GM12878 (cell line): ENCODE data around the gene UNK. TPM values are rescaled to one million over a fixed set of nuclear protein-coding genes. Genes with fewer than 3 reads are reported as not detected.

Source experiments
- ASH2L ChIP-seq: fragments of 300-600, 200-600 bp; sonication (generic); IDR thresholded peaks from 2 replicates; pipeline ENCODE4 v1.6.1; 2017; ENCODE audit warnings: low read depth, mild to moderate bottlenecking, borderline replicate concordance
- BCLAF1 ChIP-seq: fragments of 450-650 bp; IDR thresholded peaks from 2 replicates; pipeline ENCODE4 v1.6.1; 2017; ENCODE audit warnings: antibody characterized with exemption, mild to moderate bottlenecking, moderate library complexity
- CHD1 ChIP-seq: IDR thresholded peaks from 2 replicates; pipeline ENCODE4 v1.6.1; 2012; ENCODE audit warnings: low read depth, low read length, improper control_type of control experiment
- CHD2 ChIP-seq: IDR thresholded peaks from 2 replicates; pipeline ENCODE4 v1.6.1; 2011; ENCODE audit warnings: low read depth, low read length, improper control_type of control experiment, borderline replicate concordance
- E2F8 ChIP-seq: fragments of 450-650 bp; IDR thresholded peaks from 2 replicates; pipeline ENCODE4 v1.6.1; 2018; ENCODE audit warnings: mild to moderate bottlenecking, low read depth, moderate library complexity; ENCODE audit not compliant: partially characterized antibody
- HDAC2 ChIP-seq: fragments of 200-600 bp; sonication (generic); IDR thresholded peaks from 2 replicates; pipeline ENCODE4 v1.6.1; 2017
- KAT2A ChIP-seq: conservative IDR thresholded peaks from 2 replicates; pipeline ENCODE4 v1.6.1; 2011; ENCODE audit warnings: low read depth, low read length; ENCODE audit not compliant: control insufficient read depth
- KDM1A ChIP-seq: fragments of 200-600 bp; sonication (generic); IDR thresholded peaks from 2 replicates; pipeline ENCODE4 v1.6.1; 2016; ENCODE audit warnings: borderline replicate concordance
- NFIC ChIP-seq: IDR thresholded peaks from 2 replicates; pipeline ENCODE4 v1.6.1; 2012; ENCODE audit warnings: low read depth, mild to moderate bottlenecking, inconsistent platforms, low read length, moderate library complexity
- NFYA ChIP-seq: IDR thresholded peaks from 2 replicates; pipeline ENCODE4 v1.6.1; 2011; ENCODE audit warnings: low read depth, mild to moderate bottlenecking, low read length, improper control_type of control experiment, borderline replicate concordance
- NR2C1 ChIP-seq: fragments of 450-650 bp; IDR thresholded peaks from 2 replicates; pipeline ENCODE4 v1.6.1; 2017; ENCODE audit warnings: antibody characterized with exemption, mild to moderate bottlenecking, moderate library complexity
- POLR2AphosphoS5 ChIP-seq: IDR thresholded peaks from 2 replicates; pipeline ENCODE4 v1.6.1; 2011; ENCODE audit warnings: mild to moderate bottlenecking, low read length, inconsistent platforms
- RCOR1 ChIP-seq: conservative IDR thresholded peaks from 2 replicates; pipeline ENCODE4 v1.6.1; 2012; ENCODE audit warnings: low read depth, low read length, improper control_type of control experiment
- SMAD5 ChIP-seq: IDR thresholded peaks from 2 replicates; pipeline ENCODE4 v1.6.1; 2016; ENCODE audit warnings: antibody characterized with exemption, low read depth
- SPI1 ChIP-seq: IDR thresholded peaks from 2 replicates; pipeline ENCODE4 v1.6.1; 2011; ENCODE audit warnings: low read depth, mild to moderate bottlenecking, low read length, moderate library complexity, borderline replicate concordance; ENCODE audit not compliant: insufficient read depth
- TCF3 ChIP-seq: IDR thresholded peaks from 2 replicates; pipeline ENCODE4 v1.6.1; 2012; ENCODE audit warnings: low read depth, mild to moderate bottlenecking, low read length, borderline replicate concordance; ENCODE audit not compliant: insufficient read depth
- USF2 ChIP-seq: IDR thresholded peaks from 2 replicates; pipeline ENCODE4 v1.6.1; 2011; ENCODE audit warnings: low read depth, low read length, improper control_type of control experiment, borderline replicate concordance
- YY1 ChIP-seq: IDR thresholded peaks from 2 replicates; pipeline ENCODE4 v1.6.1; 2011; ENCODE audit warnings: low read depth, mild to moderate bottlenecking, low read length
- ZNF622 ChIP-seq: fragments of 450-650 bp; IDR thresholded peaks from 2 replicates; pipeline ENCODE4 v1.6.1; 2017; ENCODE audit warnings: mild to moderate bottlenecking, inconsistent platforms
- ZSCAN29 ChIP-seq: fragments of 450-650 bp; IDR thresholded peaks from 2 replicates; pipeline ENCODE4 v1.6.1; 2017; ENCODE audit warnings: mild to moderate bottlenecking, moderate library complexity
- polyA plus RNA-seq, 11 experiments: library from polyadenylated mRNA; depleted of rRNA in 4 of 11; unstranded in 6 of 11; stranded (reverse) in 5 of 11; fragments of >200 nt; fragmentation: Nextera tagmentation in 4 of 11; fragmentation: Illumina TruSeq in 1 of 11; extraction: Ambion mirVana in 4 of 11; extraction: Trizol in 1 of 11; gene quantifications; 1 replicate in 1 of 11; 2 replicates in 10 of 11; pipeline versions ENCODE4 v1.2.1 to v1.2.3, GENCODE V29; 2011 to 2016; ENCODE audit warnings: inconsistent platforms in 2 of 11, missing spikeins in 2 of 11, low read depth in 1 of 11
- total RNA-seq, 4 experiments: library from RNA; depleted of rRNA in 3 of 4; stranded (reverse); fragments of >200 nt in 3 of 4; fragmentation: Illumina TruSeq in 1 of 4; extraction: Trizol in 1 of 4; gene quantifications; 2 replicates each; pipeline versions ENCODE4 v1.2.1 to v1.2.3, GENCODE V29; 2013 to 2021
- TF ChIP-seq, protein P1 (sequence below): fragments of 450-650 bp; IDR thresholded peaks from 2 replicates; pipeline ENCODE4 v1.6.1; 2016; ENCODE audit warnings: mild to moderate bottlenecking

The UNK gene
- total and polyA plus RNA-seq, 10 of the 15 experiments (the other 5 are each of a cell fraction or from before 2014, with no cell fraction given) = 8.9 to 34.5 (median 27.3) TPM

- TF ChIP-seq NR2C1 (no peak), NFIC (peak; percentile 60; the same call in 1 of the 2 replicates), ZNF622 (no peak), YY1 (peak; percentile 81), POLR2AphosphoS5 (peak; percentile 100), SMAD5 (peak; percentile 99), NFYA (peak; percentile 97; the same call in 1 of the 2 replicates), CHD2 (peak; percentile 85; the same call in 1 of the 2 replicates), E2F8 (no peak), KDM1A (no peak), HDAC2 (no peak), ASH2L (no peak; the same call in 1 of the 2 replicates), RCOR1 (peak; percentile 95), ZSCAN29 (0 out of 2 replicates have a peak, but pooled peaks have one; percentile 73), TCF3 (peak; percentile 97), CHD1 (peak; percentile 94), BCLAF1 (no peak), USF2 (no peak), SPI1 (peak; percentile 25; the same call in 1 of the 2 replicates), KAT2A (no peak)
- TF ChIP-seq, protein P1, sequence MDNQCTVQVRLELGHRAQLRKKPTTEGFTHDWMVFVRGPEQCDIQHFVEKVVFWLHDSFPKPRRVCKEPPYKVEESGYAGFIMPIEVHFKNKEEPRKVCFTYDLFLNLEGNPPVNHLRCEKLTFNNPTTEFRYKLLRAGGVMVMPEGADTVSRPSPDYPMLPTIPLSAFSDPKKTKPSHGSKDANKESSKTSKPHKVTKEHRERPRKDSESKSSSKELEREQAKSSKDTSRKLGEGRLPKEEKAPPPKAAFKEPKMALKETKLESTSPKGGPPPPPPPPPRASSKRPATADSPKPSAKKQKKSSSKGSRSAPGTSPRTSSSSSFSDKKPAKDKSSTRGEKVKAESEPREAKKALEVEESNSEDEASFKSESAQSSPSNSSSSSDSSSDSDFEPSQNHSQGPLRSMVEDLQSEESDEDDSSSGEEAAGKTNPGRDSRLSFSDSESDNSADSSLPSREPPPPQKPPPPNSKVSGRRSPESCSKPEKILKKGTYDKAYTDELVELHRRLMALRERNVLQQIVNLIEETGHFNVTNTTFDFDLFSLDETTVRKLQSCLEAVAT = peak; percentile 96
Observed at GRCh38 chr17:75779250-75779986, 5.2 kb upstream of the UNK start (continued).
